H1 (cell line): ENCODE measurements around the gene SH3RF2. TPM values are rescaled to one million over a fixed set of nuclear protein-coding genes. Genes with fewer than 3 reads are reported as not detected.

Experiments used
- CTBP2 ChIP-seq: IDR thresholded peaks from 2 replicates; pipeline ENCODE4 v1.7.0; 2011; ENCODE audit warnings: borderline replicate concordance, mild to moderate bottlenecking, moderate library complexity, mixed read lengths, low read length; ENCODE audit not compliant: insufficient read depth, insufficient read length
- EGR1 ChIP-seq: IDR thresholded peaks from 2 replicates; pipeline ENCODE4 v1.6.1; 2011; ENCODE audit warnings: low read depth, low read length, borderline replicate concordance
- NRF1 ChIP-seq: IDR thresholded peaks from 2 replicates; pipeline ENCODE4 v1.6.1; 2011; ENCODE audit warnings: mild to moderate bottlenecking, low read depth, low read length, improper control_type of control experiment
- POU5F1 ChIP-seq: IDR thresholded peaks from 2 replicates; pipeline ENCODE4 v1.6.1; 2011; ENCODE audit warnings: low read depth, mild to moderate bottlenecking, low read length, moderate library complexity
- SIN3A ChIP-seq, 2 experiments: IDR thresholded peaks in 1 of 2; conservative IDR thresholded peaks in 1 of 2; 2 replicates each; pipeline ENCODE4 v1.6.1; 2011 to 2012; ENCODE audit warnings: low read length in 2 of 2, improper control_type of control experiment in 1 of 2, low read depth in 1 of 2, mild to moderate bottlenecking in 1 of 2
- polyA plus RNA-seq, 7 experiments: library from polyadenylated mRNA; depleted of rRNA in 3 of 7; stranded (reverse) in 5 of 7; unstranded in 2 of 7; fragments of >200 nt in 5 of 7; fragments of 200-250 nt in 2 of 7; gene quantifications; 1 replicate in 5 of 7; 2 replicates in 1 of 7; 4 replicates in 1 of 7; pipeline versions ENCODE4 v1.2.1 to v1.2.3, GENCODE V29; 2011 to 2013; ENCODE audit warnings: missing spikeins in 2 of 7, mixed read lengths in 2 of 7
- total RNA-seq: library from RNA; stranded (reverse); fragmentation: NEBNext Ultra II Directional; extraction: Animal tissue kit (Norgen Biotek cat#: 25700); gene quantifications from 2 replicates; pipeline ENCODE4 v1.2.1, GENCODE V29; 2021
- TF ChIP-seq, protein P1 (sequence below): fragments of 300-600 bp; sonication (generic); IDR thresholded peaks from 2 replicates; pipeline ENCODE4 v1.7.1; 2012; ENCODE audit warnings: low read length, moderate library complexity, mild to moderate bottlenecking, inconsistent platforms; ENCODE audit not compliant: insufficient replicate concordance
- TF ChIP-seq, protein P2 (sequence below): IDR thresholded peaks from 2 replicates; pipeline ENCODE4 v1.6.1; 2011; ENCODE audit warnings: low read depth, mild to moderate bottlenecking, low read length; ENCODE audit not compliant: insufficient read depth

The SH3RF2 gene
- total and polyA plus RNA-seq, 2 of the 8 experiments (the other 6 are each of a cell fraction or from before 2014, with no cell fraction given) = 0.80 to 0.95 TPM

DNA sequence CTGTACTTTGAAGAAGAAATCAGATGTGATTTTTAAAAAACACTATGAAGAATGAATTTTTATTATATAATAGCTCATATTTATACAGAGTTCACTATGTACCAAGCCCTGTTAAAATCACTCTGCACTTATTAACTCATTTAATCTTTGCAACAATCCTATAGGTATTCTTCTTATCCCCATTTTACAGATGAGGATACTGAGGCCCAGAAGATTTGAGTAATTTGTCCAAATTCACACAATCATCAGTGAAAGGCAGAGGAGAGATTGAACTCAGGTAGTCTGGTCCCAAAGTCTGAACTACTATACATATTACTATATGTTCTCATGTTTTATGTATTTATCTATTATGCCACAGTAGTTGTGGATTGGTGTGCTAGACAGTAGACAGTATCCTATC is 152.9 kb downstream of the SH3RF2 start (continued):
- TF ChIP-seq, protein P1, sequence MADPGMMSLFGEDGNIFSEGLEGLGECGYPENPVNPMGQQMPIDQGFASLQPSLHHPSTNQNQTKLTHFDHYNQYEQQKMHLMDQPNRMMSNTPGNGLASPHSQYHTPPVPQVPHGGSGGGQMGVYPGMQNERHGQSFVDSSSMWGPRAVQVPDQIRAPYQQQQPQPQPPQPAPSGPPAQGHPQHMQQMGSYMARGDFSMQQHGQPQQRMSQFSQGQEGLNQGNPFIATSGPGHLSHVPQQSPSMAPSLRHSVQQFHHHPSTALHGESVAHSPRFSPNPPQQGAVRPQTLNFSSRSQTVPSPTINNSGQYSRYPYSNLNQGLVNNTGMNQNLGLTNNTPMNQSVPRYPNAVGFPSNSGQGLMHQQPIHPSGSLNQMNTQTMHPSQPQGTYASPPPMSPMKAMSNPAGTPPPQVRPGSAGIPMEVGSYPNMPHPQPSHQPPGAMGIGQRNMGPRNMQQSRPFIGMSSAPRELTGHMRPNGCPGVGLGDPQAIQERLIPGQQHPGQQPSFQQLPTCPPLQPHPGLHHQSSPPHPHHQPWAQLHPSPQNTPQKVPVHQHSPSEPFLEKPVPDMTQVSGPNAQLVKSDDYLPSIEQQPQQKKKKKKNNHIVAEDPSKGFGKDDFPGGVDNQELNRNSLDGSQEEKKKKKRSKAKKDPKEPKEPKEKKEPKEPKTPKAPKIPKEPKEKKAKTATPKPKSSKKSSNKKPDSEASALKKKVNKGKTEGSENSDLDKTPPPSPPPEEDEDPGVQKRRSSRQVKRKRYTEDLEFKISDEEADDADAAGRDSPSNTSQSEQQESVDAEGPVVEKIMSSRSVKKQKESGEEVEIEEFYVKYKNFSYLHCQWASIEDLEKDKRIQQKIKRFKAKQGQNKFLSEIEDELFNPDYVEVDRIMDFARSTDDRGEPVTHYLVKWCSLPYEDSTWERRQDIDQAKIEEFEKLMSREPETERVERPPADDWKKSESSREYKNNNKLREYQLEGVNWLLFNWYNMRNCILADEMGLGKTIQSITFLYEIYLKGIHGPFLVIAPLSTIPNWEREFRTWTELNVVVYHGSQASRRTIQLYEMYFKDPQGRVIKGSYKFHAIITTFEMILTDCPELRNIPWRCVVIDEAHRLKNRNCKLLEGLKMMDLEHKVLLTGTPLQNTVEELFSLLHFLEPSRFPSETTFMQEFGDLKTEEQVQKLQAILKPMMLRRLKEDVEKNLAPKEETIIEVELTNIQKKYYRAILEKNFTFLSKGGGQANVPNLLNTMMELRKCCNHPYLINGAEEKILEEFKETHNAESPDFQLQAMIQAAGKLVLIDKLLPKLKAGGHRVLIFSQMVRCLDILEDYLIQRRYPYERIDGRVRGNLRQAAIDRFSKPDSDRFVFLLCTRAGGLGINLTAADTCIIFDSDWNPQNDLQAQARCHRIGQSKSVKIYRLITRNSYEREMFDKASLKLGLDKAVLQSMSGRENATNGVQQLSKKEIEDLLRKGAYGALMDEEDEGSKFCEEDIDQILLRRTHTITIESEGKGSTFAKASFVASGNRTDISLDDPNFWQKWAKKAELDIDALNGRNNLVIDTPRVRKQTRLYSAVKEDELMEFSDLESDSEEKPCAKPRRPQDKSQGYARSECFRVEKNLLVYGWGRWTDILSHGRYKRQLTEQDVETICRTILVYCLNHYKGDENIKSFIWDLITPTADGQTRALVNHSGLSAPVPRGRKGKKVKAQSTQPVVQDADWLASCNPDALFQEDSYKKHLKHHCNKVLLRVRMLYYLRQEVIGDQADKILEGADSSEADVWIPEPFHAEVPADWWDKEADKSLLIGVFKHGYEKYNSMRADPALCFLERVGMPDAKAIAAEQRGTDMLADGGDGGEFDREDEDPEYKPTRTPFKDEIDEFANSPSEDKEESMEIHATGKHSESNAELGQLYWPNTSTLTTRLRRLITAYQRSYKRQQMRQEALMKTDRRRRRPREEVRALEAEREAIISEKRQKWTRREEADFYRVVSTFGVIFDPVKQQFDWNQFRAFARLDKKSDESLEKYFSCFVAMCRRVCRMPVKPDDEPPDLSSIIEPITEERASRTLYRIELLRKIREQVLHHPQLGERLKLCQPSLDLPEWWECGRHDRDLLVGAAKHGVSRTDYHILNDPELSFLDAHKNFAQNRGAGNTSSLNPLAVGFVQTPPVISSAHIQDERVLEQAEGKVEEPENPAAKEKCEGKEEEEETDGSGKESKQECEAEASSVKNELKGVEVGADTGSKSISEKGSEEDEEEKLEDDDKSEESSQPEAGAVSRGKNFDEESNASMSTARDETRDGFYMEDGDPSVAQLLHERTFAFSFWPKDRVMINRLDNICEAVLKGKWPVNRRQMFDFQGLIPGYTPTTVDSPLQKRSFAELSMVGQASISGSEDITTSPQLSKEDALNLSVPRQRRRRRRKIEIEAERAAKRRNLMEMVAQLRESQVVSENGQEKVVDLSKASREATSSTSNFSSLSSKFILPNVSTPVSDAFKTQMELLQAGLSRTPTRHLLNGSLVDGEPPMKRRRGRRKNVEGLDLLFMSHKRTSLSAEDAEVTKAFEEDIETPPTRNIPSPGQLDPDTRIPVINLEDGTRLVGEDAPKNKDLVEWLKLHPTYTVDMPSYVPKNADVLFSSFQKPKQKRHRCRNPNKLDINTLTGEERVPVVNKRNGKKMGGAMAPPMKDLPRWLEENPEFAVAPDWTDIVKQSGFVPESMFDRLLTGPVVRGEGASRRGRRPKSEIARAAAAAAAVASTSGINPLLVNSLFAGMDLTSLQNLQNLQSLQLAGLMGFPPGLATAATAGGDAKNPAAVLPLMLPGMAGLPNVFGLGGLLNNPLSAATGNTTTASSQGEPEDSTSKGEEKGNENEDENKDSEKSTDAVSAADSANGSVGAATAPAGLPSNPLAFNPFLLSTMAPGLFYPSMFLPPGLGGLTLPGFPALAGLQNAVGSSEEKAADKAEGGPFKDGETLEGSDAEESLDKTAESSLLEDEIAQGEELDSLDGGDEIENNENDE = no peak
- TF ChIP-seq SIN3A (conservative IDR thresholded peaks at IDR 0.05 in 1 of 2, IDR thresholded peaks at IDR 0.05 in 1 of 2; ENCODE audit: low read depth in 1 of 2, low read length in 2 of 2) (no peak), EGR1 (no peak), POU5F1 (no peak), NRF1 (no peak), CTBP2 (no peak)
- TF ChIP-seq, protein P2, sequence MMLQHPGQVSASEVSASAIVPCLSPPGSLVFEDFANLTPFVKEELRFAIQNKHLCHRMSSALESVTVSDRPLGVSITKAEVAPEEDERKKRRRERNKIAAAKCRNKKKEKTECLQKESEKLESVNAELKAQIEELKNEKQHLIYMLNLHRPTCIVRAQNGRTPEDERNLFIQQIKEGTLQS = no peak
